Adrenal gland (tissue), 12 donors: Measurements from ENCODE around the gene MET. TPM values are rescaled to one million over a fixed set of nuclear protein-coding genes. Genes with fewer than 3 reads are reported as not detected.

ENCODE experiments used
- DNase-seq, 7 donors: peaks; one replicate each; pipeline ENCODE4 v3.0.0-alpha.2; 2019 to 2020
- H3K27ac ChIP-seq, 5 donors: fragments of 200-600 bp; sonication (generic) in 4 of 5; 1 replicate in 3 of 5; 2 replicates in 2 of 5; pipeline versions ENCODE4 v1.5.1 to v1.8.0; 2016 to 2020; ENCODE audit warnings: mild to moderate bottlenecking in 1 of 5
- H3K27me3 ChIP-seq: fragments of 200-600 bp; 2 replicates; pipeline ENCODE4 v1.8.0; 2021
- H3K36me3 ChIP-seq, 2 donors: fragments of 200-600 bp; replicated peaks in 1 of 2; 1 replicate in 1 of 2; 2 replicates in 1 of 2; pipeline versions ENCODE4 v1.5.1 to v1.8.0; 2018 to 2022
- H3K4me1 ChIP-seq, 2 donors: fragments of 200-600 bp; replicated peaks in 1 of 2; 1 replicate in 1 of 2; 2 replicates in 1 of 2; pipeline versions ENCODE4 v1.5.1 to v1.8.0; 2018 to 2021
- H3K4me3 ChIP-seq, 4 donors: fragments of 200-600 bp; sonication (generic) in 3 of 4; one replicate each; pipeline ENCODE4 v1.5.1; 2016 to 2018
- H3K9me3 ChIP-seq, 3 donors: fragments of 200-600 bp; sonication (generic) in 1 of 3; replicated peaks in 1 of 3; 1 replicate in 2 of 3; 2 replicates in 1 of 3; pipeline versions ENCODE4 v1.5.1 to v1.8.0; 2016 to 2021
- CTCF ChIP-seq, 6 experiments: fragments of 450-650 bp in 4 of 6; fragments of 200-600 bp in 2 of 6; sonication (generic) in 1 of 6; IDR thresholded peaks; 1 replicate in 5 of 6; 2 replicates in 1 of 6; pipeline versions ENCODE4 v1.5.1 to v1.8.0; 2016 to 2021; ENCODE audit warnings: antibody characterized with exemption in 6 of 6, mild to moderate bottlenecking in 2 of 6, moderate library complexity in 1 of 6
- POLR2A ChIP-seq, 2 donors: fragments of 450-650 bp; IDR thresholded peaks; one replicate each; pipeline ENCODE4 v1.6.1; 2017; ENCODE audit warnings: antibody characterized with exemption in 2 of 2, mild to moderate bottlenecking in 2 of 2, moderate library complexity in 1 of 2
- WGBS, 4 donors: extraction: QIAGEN DNeasy Blood & Tissue Kit in 2 of 4; methylation state at CpG; one replicate each; pipeline versions ENCODE4 v1.1.5 to v1.1.7; 2013 to 2017; 5-methylcytosine and 5-hydroxymethylcytosine counted together
- intact Hi-C, 2 donors: fragments of 100-400 bp; cut with DNase I; formaldehyde crosslinking; loops; one replicate each; pipeline versions ENCODE4 v1.14.1 to v1.15.0; 2022 to 2023
- polyA plus RNA-seq, 3 donors: library from polyadenylated mRNA; stranded (reverse); fragments of 200-250 nt in 2 of 3; fragments of 350-450 nt in 1 of 3; fragmentation: Illumina TruSeq in 1 of 3; extraction: RNeasy Lipid Tissue Mini Kit (QIAGEN cat#74804) in 1 of 3; gene quantifications; one replicate each; pipeline ENCODE4 v1.2.3, GENCODE V29; 2013 to 2014
- total RNA-seq, 9 donors: library from RNA; depleted of rRNA in 4 of 9; stranded (reverse); fragments of >200 nt in 4 of 9; fragments of 120-200 nt in 1 of 9; fragmentation: NEBNext Ultra II Directional in 1 of 9; extraction: Animal tissue kit (Norgen Biotek cat#: 25700) in 1 of 9; gene quantifications; one replicate each; pipeline versions ENCODE4 v1.1.0 to v1.2.4, GENCODE V29; 2013 to 2023
- donor health status: healthy with polysubstance abuse.
- donor health status: Bipolar disorder and iron deficiency.
- donor health status: DM: yes; HTN: yes; CAD: no.
- donor health status: DM: no; HTN: no; CAD: no.
- donor health status: DM: no; HTN: no; CAD: no.
- donor health status: DM: yes; HTN: yes; CAD: no.

MET gene
- total and polyA plus RNA-seq, 12 donors: 0.55 to 2.3 (median 0.79) TPM

GRCh38 chr7:116665332-116665996 lies 6.5 kb upstream of the MET start:
- Histone ChIP-seq H3K27me3 (no peaks in the 10 kb centered on the region), H3K27ac (no peak overlapping the region), H3K9me3 (no peaks in the 10 kb centered on the region), H3K36me3 (no peaks in the 10 kb centered on the region), H3K4me1 (no peaks in the 10 kb centered on the region), H3K4me3 (no peak overlapping the region)
- intact Hi-C loops: no loop called here
- DNase-seq: no peak
- TF ChIP-seq POLR2A (IDR thresholded peaks at IDR 0.05): no peak
- WGBS, 4 donors: 32 to 43% (median 39%) methylated on average over 2 of the region's 2 CpGs

GRCh38 chr7:116669769-116670168 lies 2.2 kb upstream of the MET start:
- no peak for DNase-seq
- Histone ChIP-seq H3K36me3 (no peaks in the 10 kb centered on the region), H3K27ac (no peak overlapping the region), H3K4me1 (peaks cover 5 to 10% of the 10 kb centered on the region in 2 donors), H3K9me3 (no peaks in the 10 kb centered on the region), H3K27me3 (no peaks in the 10 kb centered on the region), H3K4me3 (no peak overlapping the region)
- intact Hi-C loops: no loop called here
- no peak for TF ChIP-seq CTCF (IDR thresholded peaks at IDR 0.05)
- no peak for TF ChIP-seq POLR2A (IDR thresholded peaks at IDR 0.05)
- 52 to 65% (median 60%) methylated on average over 1 of the region's 1 CpG for WGBS, 4 donors

- 81 to 90% (median 85%) methylated on average over 3 of the region's 3 CpGs for WGBS, 4 donors
- H3K27ac ChIP-seq: no peak overlapping the region
- H3K9me3 ChIP-seq: no peaks in the 10 kb centered on the region
- intact Hi-C loops: no loop called here
- H3K27me3 ChIP-seq: no peaks in the 10 kb centered on the region
- H3K36me3 ChIP-seq: no peaks in the 10 kb centered on the region
- H3K4me1 ChIP-seq: peaks cover 5 to 10% of the 10 kb centered on the region in 2 donors
- no peak overlapping the region for H3K4me3 ChIP-seq
- DNase-seq: no peak
- no peak for TF ChIP-seq CTCF (IDR thresholded peaks at IDR 0.05)
- TF ChIP-seq POLR2A (IDR thresholded peaks at IDR 0.05): no peak
Measured at GRCh38 chr7:116670409-116671015, 1.5 kb upstream of the MET start.

GRCh38 chr7:116671111-116671510 lies 885 bp upstream of the MET start:
- Histone ChIP-seq H3K27me3 (peaks cover 3% of the 10 kb centered on the region), H3K4me1 (peaks cover 5 to 10% of the 10 kb centered on the region in 2 donors), H3K9me3 (no peaks in the 10 kb centered on the region), H3K4me3 (no peak overlapping the region), H3K27ac (no peak overlapping the region), H3K36me3 (no peaks in the 10 kb centered on the region)
- TF ChIP-seq CTCF (IDR thresholded peaks at IDR 0.05) (no peak), POLR2A (IDR thresholded peaks at IDR 0.05) (no peak)
- intact Hi-C loops: no loop called here
- 78 to 87% (median 83%) methylated on average over 7 of the region's 7 CpGs for WGBS, 4 donors
- no peak for DNase-seq
